Hindlimb muscle (tissue), 1 donor: ENCODE measurements around the gene BABAM1. TPM values are rescaled to one million over a fixed set of nuclear protein-coding genes. Genes with fewer than 3 reads are reported as not detected.

Experiments used
- DNase-seq: peaks from one replicate; pipeline ENCODE4 v3.0.0-alpha.2; 2013
- polyA plus RNA-seq: library from polyadenylated mRNA; unstranded; fragments of 120-200 nt; gene quantifications from one replicate; pipeline ENCODE4 v1.2.1, GENCODE V29; 2013; ENCODE audit not compliant: insufficient read length

The BABAM1 gene
- polyA plus RNA-seq, 1 donor = 105 TPM

DNA sequence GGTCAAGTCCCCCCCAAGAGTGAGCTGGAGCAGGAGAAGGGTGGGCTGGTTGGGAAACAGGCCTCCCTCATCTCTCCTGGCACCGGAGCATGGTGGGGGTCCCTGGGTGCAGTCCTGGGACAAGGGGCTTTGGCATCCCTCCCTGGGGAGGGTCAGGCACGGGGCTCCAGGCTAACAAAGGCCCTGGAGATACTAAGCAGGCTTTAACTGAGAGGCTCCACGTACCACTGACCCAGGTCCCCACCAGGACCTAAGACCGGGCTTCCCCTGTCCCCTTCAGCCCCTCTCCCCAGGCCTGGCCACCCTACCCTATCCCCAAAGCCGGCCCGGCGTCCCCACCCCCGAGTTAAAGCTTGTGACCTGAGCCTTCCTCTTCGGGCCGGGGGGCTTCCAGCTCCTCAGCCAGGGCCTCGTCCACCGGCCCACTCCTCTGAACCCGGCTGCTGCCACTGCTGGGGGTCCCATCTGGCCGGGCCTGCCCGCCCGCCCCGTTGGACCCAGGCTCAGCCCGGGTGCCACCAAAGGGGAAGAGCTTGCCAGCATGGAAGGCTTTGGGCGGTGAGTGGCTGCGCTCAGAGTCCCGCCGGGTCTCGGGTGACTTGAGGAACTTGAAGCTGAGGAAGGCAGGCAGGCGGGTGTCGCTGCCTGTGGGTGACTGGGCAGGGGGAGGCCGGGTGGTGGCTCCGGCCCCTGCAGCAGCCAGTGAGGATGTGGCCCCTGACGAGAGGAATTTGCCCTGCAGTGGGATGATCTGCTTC is 57.3 kb downstream of the BABAM1 start:
- DNase-seq = no peak

DNA sequence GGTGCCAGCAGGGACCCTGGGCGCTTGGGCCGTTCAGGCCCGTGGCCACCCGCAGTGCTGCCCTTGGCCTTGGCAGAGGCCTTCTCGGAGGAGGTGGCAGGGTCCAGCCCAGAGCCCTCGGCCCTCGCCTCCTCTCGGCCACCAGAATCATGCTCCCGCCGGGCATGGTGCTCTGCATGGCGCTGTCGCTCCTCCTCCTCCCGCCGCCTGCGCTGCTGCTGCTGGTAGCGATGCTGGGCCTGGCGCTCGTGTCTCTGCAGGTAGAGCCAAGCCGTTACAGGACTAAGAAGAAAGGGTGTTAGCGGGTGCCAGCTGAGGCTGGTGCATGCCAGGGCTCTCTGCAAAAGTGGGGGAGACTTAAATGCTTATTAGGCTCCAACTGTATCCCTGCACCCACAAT is 57.9 kb downstream of the BABAM1 start:
- DNase-seq = no peak

DNA sequence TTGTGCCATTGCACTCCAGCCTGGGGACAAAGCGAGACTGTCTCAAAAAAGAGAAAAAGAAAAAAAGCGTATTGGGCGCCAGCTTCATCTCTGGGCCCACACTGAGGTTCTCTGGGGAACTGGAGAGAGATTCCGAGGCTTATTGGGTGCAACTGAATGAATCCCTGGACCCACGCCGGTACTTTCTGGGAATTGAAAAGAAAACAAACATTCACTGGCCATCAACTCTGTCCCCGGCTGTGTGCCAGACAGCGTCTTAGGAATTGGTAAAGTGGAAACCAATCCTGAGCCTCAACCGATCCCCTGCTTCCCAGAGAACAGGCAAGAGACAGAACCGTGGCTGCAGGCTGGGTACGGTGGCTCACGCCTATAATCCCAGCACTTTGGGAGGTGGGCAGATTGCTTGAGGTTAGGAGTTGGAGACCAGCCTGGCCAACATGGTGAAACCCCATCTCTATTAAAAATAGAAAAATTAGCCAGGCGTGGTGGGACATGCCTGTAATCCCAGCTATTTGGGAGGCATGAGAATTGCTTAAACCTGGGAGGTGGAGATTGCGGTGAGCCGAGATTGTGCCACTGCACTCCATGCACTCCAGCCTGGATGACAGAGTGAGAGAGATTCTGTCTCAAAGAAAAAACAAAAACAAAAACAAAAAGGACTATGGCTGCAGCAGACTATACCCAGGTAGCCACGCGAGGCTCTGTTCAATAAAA is 58.8 kb downstream of the BABAM1 start:
- DNase-seq = no peak

DNA sequence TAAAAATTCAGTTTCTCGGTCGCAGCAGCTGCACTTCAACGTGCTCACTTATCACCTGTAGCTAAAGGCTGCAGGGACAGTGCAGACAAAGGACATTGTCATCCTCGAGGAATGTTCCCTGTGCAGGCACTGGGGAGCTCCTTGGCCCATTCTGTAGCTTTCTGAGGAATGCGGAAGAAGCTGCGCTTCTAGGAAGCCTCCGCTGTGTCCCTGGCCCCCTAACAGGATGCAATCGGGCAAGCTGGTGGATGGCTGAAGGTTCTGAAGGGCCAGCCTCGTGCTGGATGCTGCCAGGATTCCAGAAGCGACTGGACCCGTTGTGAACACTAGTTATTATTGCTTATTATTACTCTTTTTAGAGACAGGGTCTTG is 59.3 kb downstream of the BABAM1 start:
- DNase-seq = no peak

- DNase-seq = no peak
Measured at GRCh38 chr19:17327068-17327653, 59.9 kb downstream of the BABAM1 start.

- peak; percentile 72 for DNase-seq
Measured at GRCh38 chr19:17327654-17328516, 60.6 kb downstream of the BABAM1 start.

Other genes starting within 250 kb of the BABAM1 start
- 4.2 TPM for gene CPAMD8, start 240.6 kb upstream of the BABAM1 start, polyA plus RNA-seq
- gene HAUS8, start 192.0 kb upstream of the BABAM1 start, polyA plus RNA-seq = 8.4 TPM
- 40.1 TPM for gene MYO9B, start 191.7 kb upstream of the BABAM1 start, polyA plus RNA-seq
- 35.1 TPM for gene USE1, start 52.1 kb upstream of the BABAM1 start, polyA plus RNA-seq
- gene OCEL1, start 41.2 kb upstream of the BABAM1 start, polyA plus RNA-seq = 8.2 TPM
- 36.0 TPM for gene NR2F6, start 21.5 kb upstream of the BABAM1 start, polyA plus RNA-seq
- 8.8 TPM for gene USHBP1, start 2.7 kb upstream of the BABAM1 start, polyA plus RNA-seq
- 1.6 TPM for gene ANKLE1, start 14.5 kb downstream of the BABAM1 start, polyA plus RNA-seq
- 8.5 TPM for gene ABHD8, start 36.0 kb downstream of the BABAM1 start, polyA plus RNA-seq
- 37.1 TPM for gene MRPL34, start 38.4 kb downstream of the BABAM1 start, polyA plus RNA-seq
- gene DDA1, start 42.1 kb downstream of the BABAM1 start, polyA plus RNA-seq = 37.7 TPM
- gene ANO8, start 67.4 kb downstream of the BABAM1 start, polyA plus RNA-seq = 8.4 TPM
- 14.2 TPM for gene GTPBP3, start 70.1 kb downstream of the BABAM1 start, polyA plus RNA-seq
- gene PLVAP, start 109.9 kb downstream of the BABAM1 start, polyA plus RNA-seq = 68.7 TPM
- not detected for gene CCDC194, start 126.8 kb downstream of the BABAM1 start, polyA plus RNA-seq
- 11.4 TPM for gene BST2, start 138.2 kb downstream of the BABAM1 start, polyA plus RNA-seq
- gene MVB12A, start 152.6 kb downstream of the BABAM1 start, polyA plus RNA-seq = 34.9 TPM
- gene TMEM221, start 181.2 kb downstream of the BABAM1 start, polyA plus RNA-seq = 1.5 TPM
- not detected for gene NXNL1, start 193.5 kb downstream of the BABAM1 start, polyA plus RNA-seq
- 23.4 TPM for gene SLC27A1, start 203.1 kb downstream of the BABAM1 start, polyA plus RNA-seq
- gene PGLS, start 244.2 kb downstream of the BABAM1 start, polyA plus RNA-seq = 62.4 TPM